GM12801 (cell line): ENCODE data around the gene FNTB.

Experiments used
- CTCF ChIP-seq: IDR thresholded peaks from one replicate; pipeline ENCODE4 v1.5.1; 2011; ENCODE audit warnings: control low read depth; ENCODE audit not compliant: insufficient read length; ENCODE audit errors: extremely low read depth

FNTB gene

GRCh38 chr14:65080960-65081747, 94.5 kb downstream of the FNTB start:
- no peak for TF ChIP-seq CTCF

GRCh38 chr14:65082930-65083329, 96.2 kb downstream of the FNTB start:
- no peak for TF ChIP-seq CTCF

DNA sequence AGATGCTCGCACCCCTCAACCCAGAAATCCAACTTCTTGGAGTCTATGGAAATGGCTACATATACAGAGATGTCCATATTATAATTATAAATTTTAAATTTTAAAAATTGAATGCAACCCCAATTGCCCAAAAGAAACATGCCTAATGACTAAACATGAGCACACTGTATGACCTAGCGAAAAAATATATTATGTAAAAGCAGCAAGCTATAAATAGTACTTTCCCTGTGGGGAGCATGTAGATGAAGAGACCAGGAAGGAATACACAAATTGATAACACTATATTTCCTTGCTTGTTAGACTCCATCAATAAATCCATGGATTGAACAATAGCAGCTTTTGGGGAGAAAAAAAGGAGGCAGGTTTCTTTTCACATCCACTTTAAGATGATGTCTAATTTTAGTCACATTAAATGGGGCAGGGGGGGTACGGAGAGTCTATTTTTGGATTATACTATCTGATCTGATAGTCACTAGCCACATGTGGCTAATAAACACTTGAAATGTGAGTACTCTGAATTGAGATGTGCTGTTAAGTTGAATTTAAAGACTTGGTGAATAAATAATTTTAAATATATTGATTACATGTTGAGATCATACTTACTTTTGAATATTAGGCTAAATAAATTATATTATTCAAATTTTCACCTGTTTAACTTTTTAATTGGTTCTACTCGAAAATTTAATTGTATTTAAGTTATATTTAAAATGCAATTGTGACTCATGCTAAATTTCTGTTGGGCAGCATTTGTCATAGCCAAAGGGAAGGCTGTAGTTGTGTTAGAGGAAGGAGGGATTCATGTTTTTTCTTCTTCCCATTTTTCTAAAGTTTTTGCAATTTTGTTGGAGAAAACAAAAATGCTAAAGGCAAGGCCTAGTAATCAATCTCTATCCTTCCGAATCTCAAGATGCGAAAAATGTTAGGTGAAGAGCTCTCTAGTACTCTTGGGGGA, 98.1 kb downstream of the FNTB start:
- no peak for TF ChIP-seq CTCF

GRCh38 chr14:65092349-65092748, 105.7 kb downstream of the FNTB start:
- TF ChIP-seq CTCF, result no peak

- TF ChIP-seq CTCF, result no peak
Measured at GRCh38 chr14:65095633-65096205, 109.0 kb downstream of the FNTB start.

DNA sequence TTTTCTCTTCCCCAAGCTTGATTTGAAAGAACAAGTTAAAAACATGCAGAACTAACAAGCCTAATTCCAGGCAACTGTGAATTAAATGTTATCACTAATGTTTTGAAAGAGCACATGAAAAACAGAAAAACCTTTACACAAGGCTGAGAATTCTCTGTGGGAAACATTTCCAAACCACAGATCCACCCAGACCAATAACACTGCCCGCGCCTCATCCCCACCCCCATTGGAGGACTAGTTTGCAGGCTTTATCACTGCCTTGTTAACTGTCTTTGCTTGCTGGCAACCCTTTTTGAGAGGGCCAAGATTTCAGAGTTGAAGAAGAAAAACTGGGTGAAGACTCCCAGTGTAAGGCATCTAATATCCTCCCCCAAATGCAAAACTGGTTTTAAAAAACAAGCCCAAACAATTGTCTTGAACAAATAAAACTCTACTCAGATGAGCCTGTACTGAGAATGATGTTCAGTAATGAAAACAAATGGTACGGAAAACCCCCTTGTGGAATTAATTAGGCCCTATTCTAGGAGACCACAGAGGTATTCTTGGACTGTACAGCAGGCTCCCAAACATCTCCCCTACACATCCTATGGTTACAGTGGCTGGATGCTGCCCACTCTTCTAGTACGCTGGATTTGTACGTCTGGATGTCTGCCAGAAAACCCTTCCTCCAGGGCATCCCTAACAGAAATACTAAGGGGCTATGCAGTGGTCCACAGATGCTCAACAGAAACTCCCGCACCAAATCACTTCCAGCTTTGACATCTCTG, 109.8 kb downstream of the FNTB start:
- no peak for TF ChIP-seq CTCF
